Epithelial cell of prostate (primary cell): ENCODE results near the gene INPP4B.

ENCODE experiments used
- DNase-seq: peaks from one replicate; pipeline ENCODE4 v3.0.0-alpha.2; 2011; ENCODE audit warnings: low read depth, low spot score
- H3K27ac ChIP-seq: fragments of 450-650 bp; 2 replicates; pipeline ENCODE4 v1.5.1; 2017; ENCODE audit warnings: mild to moderate bottlenecking

The INPP4B gene

DNA sequence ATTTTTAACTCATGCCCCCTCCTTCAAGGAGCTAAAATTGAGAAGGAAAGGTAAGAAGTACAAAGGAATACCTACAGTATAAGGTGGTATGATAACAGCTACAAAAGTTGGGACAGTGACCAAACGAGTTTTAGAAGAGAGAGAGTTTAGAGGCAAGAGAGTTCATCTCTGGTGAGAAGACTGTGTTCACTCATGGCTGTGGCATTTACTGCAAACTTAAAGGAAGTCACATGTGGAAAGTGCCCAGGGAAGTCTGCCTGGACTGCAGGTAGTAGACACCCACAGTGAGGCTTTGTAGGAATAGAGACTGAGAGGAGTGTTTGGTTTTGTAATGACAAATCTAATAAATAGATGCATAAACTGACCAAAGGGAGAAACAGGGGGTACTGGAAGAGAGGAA, 716.2 kb downstream of the INPP4B start:
- peak; percentile 14 for DNase-seq
- H3K27ac ChIP-seq = peak overlapping the region; percentile 38

DNA sequence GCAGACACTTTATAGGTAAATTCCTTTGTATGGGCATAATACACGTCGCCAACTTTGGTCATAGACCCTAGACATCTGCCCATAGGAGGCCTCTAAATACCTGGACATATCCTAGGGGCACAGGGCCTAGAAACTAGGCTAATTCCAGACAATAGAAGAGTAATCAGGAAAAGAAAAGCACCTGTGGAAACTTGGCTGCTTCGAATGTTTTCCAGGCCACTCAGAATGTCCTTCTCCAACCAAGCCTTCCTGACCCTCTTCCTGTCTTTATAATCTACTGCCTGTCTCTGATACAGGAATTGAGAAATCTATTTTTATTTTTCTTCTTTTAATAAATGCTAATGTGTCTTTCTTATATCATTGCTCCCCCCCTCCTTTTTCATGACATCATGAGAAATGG, 716.6 kb downstream of the INPP4B start:
- no peak for DNase-seq
- peak overlapping the region; percentile 38 for H3K27ac ChIP-seq

DNA sequence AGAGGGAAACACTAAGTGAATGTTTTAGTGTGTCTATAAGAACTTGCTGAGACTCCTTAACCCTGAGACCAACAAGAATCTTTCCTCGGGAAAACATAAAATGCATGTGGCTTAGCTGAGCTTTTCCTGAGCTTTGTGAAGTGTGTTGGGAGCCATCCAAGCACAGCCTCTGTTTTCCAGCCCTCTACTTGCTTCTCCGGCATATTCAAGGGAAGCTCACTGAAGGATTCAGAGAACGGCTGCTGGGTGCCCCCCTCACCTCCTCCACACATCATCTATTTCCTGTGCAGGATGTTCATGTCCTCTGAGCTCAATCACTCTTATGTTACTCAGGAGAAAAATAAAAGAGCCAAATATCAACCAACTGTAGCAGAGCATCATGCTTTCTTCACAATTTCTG, 717.6 kb downstream of the INPP4B start:
- DNase-seq = no peak
- no peak overlapping the region for H3K27ac ChIP-seq

DNA sequence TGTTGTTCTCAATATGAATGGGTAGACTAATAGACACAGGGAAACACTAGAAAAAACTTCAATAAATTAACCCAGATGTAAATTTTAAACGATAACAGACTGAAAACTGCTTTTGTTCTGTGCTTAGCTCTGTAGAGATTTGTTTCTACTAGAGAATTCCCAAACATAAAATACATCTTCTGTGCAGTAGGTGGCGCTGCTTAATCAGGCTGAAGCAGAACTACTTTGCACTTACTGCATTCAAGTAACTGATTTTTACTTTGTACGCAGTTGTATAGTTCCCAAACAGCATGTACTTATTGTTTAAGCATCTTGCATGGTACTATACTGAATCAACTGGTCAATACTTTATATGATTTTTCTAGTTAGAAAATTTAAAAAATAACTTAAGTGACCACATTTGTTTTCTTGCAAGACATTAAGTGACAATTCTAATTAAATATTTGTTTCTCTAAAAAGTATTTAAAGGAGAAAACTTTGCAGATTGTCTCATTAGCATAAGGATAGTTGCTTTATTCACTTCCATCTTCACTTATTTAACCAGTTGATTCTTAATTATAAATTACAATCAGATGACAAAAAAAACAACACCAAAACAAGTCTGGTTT, 719.1 kb downstream of the INPP4B start:
- H3K27ac ChIP-seq = no peak overlapping the region
- DNase-seq = peak; percentile 18

DNA sequence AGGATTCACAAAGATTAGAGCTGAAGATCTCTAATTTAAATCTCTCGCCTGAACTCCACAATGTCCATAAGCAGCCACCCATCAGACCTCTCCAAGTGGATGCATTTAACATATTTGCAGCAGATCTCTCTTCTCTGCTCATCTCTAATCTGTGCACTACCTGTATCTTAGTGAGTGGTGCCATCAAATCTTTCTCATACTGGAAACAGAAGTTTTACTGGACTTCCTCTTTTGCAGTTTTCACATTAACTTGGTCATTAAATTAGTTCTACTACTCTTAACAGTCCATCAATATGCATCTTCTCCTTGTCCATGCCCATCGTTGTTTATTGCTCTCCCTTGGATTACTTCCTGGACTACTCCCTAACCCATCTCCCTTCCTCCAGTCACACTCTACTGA, 721.2 kb downstream of the INPP4B start:
- no peak overlapping the region for H3K27ac ChIP-seq
- no peak for DNase-seq

DNA sequence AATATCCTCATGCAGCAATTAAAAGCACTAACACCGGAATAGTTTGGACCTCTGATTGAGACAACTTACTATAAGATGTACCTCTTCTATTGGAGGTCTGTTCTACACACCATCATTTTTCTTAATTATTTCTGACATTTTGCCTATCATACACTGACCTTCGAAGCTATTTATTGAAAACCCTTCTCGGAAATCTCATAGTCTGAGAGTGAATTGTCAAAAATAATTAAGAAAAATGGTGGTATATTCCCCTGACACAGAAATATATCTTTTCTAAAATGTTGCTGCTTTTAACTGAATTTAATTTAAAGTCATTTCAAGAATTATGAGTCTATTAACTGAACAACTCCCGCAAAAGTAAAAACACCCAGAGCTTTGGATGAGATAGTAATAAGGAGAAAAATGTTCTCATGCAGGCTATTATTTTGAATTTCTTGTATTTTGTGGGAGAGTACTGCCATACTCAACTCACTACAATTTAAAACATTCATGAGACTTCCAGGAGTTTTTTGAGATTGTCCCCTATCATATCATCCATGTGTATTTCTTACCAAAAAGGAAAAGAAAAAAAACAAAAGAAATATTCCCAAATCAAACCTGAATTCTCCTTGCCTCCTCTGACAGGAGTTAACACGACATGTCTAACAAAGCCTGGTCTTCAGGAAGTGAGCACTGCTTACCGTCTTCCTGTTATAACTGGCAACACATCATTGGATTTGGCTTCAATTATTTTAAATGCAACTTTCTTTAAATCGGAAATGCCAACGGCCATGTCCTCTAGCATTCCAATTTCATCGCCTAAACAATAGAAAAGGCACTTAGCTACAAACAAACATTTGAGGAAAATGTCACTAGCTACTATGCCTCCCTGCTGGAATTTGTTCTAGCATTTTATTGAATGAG, 724.4 kb downstream of the INPP4B start:
- H3K27ac ChIP-seq = no peak overlapping the region
- no peak for DNase-seq

DNA sequence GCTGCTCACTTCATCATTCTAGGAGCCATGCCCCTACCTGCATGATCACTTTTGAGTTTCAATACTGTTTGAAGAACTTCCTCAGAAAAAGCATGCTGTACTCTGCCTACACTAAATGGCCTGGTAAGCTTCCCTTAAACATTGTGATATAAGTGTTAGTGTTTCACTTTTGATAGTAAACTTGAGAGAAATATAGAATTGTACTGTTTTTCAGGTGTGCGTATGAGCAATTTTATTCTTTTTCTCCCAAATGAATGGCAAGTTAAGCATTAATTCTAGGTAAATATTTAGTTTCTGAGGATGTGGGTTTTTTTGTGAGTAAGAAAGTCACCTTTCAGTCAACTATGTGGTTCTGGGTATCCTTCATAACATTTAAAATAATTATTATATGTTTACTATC, 725.2 kb downstream of the INPP4B start:
- DNase-seq = no peak
- H3K27ac ChIP-seq = no peak overlapping the region

DNA sequence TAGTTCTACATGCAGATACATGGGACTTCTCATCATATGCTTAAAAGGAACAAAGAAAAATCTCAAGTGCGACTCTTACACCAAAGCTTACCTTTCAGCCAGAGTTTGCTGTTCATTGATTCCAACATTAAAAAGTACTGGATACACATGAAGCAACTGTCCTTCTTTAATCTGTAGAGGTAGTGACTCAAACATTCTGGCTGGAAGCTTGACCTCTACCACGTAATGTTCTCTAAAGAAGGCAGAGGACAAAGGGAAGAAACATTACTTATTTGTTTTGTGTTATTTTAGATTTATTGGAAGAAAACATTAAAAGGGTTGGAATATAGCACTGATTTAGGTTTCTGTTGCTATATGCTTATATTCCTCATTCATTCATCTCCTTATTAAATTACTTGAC, 733.6 kb downstream of the INPP4B start:
- DNase-seq = no peak
- H3K27ac ChIP-seq = no peak overlapping the region

DNA sequence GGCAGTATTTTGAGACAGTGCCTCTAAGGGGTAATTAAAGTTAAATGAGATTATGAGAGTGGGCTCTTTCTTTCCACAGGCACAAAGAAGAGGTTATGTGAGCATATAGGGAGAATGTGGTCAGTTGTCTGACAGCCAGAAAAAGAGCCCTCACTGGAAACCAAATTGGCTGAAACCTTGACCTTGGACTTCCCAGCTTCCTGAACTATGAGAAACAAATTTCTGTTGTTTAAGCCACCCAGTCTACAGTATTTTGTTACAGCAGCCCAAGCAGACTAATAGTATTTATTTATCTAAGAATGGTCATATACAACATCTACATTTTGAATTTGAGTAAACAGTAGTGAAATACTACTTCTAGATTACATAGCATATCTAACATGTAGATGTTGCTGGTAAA, 736.0 kb downstream of the INPP4B start:
- no peak for DNase-seq
- no peak overlapping the region for H3K27ac ChIP-seq

DNA sequence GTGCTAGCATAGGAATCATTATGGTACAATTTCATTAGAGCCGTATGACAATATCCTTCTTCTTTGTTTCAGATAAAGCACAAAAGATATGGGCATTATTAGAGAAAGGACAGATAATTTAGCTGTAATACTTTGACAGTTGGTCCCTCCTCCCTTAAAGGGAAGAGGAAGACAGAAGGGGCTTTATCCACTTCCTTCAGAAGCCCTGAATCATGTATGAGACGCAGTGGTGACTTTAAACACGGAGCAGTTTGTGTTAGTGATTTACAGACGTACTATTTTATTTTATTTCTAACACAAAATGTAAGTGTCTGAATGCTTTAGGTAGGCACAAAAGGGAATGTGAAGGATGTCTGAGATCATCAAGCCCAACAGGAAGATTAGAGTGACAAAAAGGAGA, 742.1 kb downstream of the INPP4B start:
- no peak for DNase-seq
- H3K27ac ChIP-seq = no peak overlapping the region

DNA sequence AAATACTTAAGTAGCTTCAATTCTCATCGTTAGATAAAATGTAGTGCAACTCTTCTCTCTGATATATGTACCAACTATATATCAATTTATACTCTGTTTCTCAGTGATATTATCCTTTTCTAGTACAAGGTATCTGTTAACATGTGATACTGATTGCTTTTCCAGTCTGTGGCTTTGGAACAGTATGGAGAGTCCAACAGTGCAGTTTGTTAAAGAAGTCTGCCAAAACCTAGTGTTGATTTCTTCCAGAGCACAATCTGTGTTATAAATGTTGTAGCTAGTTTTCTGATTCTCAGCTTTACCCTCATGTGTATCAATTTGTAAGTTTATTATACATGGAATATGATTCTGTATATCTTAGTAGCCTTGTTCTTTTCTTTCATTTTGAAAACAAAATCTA, 744.7 kb downstream of the INPP4B start:
- H3K27ac ChIP-seq = no peak overlapping the region
- DNase-seq = no peak

DNA sequence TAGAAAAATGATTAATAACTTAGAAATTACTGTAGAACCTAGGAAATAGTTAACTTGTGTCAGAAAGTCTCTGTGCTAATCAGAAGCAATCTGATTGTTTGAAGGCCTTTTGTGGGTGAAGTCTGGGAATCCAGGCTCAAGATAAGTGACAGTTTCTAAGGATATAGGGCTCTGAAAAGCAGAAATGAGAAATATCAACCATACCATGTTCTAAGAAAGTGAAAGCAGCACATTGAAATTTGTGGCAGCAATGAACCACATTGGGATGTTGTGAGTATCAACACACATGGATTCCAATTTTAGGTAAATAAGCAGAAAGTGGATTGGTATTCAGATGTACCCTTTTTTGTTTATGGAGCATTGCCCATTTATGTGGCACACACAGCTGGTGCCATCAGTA, 745.2 kb downstream of the INPP4B start:
- H3K27ac ChIP-seq = peak overlapping the region; percentile 5
- DNase-seq = no peak

DNA sequence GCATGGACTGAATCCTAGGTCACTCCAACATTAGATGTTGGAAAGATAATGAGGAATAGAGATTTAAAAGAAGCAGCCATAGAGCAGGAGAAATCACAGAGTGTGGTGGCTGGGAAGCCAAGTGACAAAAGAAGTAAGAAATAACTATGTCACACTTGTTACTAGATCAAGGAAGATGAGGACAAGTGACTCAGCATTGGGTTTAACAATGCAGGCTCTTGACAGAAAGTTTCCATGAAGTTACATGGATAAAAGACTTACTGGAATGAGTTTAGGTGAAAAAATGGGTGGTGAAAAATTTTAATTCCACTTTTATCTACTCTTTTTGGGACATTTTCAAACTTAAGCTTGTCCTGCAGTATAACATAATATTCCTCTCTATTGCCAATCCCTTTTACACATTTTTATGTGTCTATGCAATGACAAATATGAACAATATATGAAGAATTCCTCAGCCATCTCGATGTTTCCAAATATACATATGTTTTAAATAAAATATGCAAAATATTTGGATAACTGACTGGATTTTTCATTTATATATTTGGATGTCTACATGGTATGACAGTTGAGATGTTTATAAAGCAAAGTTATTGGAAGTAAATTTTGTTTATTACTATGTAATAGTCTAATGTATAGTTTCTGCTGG, 747.1 kb downstream of the INPP4B start:
- peak overlapping the region; percentile 67 for H3K27ac ChIP-seq
- no peak for DNase-seq

DNA sequence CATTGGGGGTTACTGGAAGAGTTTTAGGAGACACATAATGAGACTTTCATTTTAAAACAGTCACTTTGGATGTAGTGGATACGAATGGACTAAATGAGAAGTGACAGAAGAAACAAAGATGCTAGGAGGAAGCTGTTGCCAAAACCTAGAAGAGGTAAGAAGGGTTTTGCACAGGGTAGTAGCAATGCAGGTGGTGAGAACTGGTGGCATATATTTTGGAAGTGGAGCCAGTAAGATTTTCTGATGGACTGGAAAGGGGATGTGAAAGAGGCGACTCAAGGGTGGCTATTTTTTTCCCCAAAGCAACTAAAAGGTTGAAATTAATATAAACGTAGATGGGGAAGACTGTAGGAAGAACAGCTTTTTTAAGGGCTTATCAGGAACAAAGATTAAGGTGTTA, 747.7 kb downstream of the INPP4B start:
- no peak for DNase-seq
- peak overlapping the region; percentile 67 for H3K27ac ChIP-seq

DNA sequence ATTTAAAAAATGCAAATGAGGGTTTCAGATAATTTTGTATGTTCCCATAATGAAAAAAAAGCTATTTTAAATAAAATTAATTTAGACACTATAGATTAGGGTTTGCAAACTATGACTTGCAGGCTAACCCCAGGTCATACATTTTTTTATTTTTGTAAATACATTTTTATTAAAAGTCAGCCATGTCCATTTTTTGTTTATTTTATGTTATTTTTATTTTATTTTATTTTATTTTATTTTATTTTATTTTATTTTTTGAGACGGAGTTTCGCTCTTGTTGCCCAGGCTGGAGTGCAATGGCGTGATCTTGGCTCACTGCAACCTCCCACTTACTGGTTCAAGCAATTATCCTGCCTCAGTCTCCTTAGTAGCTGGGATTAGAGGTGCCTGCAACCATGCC, 749.1 kb downstream of the INPP4B start:
- peak overlapping the region; percentile 67 for H3K27ac ChIP-seq
- no peak for DNase-seq

DNA sequence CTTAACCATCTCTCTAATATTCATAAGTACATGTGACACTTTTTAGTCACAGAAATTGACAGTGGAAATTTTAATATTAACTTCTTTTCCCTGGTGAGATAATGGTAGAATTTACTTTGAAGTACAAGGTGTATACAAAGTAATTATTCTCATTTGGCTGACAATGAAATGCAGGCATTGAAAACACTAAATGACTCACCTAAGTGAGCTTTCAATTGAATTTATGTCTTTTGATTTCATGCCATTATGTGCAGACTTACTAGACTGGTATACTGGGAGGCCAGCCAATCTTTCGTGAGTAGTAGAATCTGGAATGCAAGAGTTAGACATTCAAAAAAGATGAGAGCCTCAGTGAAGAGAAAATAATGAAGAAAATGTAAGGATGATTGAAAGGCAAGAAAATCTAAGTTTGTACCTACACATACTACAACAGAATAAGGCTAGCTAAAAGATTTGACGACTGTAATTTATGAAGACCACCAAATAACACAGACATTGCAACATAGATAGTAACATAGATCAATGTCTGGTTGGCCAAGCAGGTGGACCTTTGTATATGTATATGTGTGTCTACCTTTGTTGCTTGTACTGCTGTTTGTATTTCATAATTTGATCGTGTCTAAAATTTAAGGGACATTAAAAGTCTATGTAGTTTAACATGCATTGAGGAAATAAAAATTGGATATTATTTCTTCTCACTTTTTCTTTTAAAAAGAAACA, 750.1 kb downstream of the INPP4B start:
- peak overlapping the region; percentile 67 for H3K27ac ChIP-seq
- peak; percentile 81 for DNase-seq

DNA sequence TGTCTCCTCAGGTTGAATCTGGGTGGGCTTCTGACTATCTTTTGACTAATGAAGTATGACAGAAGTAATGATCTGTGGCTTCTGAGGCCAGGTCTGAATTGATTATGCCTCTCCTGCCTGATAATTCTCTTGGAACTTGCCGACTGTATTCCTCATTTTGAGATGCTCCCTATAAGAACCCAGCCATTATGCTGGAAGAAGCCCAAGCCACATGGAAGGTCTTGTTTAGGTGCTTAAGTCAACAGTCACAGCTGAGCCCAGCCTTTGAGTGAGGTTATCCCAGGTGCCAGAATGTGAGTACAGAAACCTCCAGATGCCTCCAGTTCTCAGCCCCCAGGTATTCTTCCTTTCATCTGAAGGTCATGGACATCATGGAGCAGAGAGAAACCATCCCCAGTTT, 753.2 kb downstream of the INPP4B start:
- peak overlapping the region; percentile 87 for H3K27ac ChIP-seq
- DNase-seq = no peak

DNA sequence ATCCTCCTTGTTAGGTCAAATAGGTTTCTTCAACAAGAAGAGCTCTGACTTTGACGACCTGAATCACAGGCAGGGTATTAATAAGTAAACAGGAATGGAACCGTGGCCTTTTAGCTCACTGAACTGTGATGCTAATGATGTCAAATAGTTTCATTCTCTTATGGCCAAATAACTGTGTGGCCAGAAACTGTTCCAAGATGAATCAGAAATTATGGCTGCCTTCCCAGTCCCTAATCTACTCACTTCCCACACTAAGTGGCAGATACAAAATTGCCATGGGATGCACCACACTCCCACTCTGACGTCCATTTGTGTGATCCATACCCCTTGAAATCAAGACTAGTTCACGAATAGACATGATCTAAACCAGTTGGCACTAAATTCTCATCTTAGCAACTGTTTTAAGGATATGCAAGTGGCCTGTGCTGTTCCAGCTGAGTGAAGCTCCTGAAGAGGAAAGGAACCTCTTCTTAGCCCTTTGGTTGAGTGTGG, 754.4 kb downstream of the INPP4B start:
- DNase-seq = peak; percentile 49
- H3K27ac ChIP-seq = peak overlapping the region; percentile 87

DNA sequence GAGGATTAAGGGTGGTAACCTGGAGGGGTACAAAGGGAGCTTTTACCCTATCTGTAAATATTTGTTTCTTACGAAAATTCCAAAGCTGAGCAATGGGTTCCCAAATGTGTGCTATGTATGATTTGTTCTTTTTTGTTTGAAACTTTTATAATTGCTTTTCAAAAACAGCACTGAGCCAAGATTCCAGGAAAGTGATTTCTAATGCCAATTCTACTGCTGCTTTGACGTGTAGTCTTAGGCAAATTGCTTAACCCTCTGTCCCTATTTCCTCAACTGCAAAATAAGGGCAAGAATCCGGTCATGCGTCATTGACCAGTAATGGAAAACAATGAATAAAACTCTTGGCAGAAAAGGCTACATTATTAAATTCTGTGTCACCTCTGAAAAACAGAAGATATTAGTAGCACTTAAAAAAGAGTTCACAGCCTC, 755.0 kb downstream of the INPP4B start:
- peak overlapping the region; percentile 87 for H3K27ac ChIP-seq
- peak; percentile 51 for DNase-seq

DNA sequence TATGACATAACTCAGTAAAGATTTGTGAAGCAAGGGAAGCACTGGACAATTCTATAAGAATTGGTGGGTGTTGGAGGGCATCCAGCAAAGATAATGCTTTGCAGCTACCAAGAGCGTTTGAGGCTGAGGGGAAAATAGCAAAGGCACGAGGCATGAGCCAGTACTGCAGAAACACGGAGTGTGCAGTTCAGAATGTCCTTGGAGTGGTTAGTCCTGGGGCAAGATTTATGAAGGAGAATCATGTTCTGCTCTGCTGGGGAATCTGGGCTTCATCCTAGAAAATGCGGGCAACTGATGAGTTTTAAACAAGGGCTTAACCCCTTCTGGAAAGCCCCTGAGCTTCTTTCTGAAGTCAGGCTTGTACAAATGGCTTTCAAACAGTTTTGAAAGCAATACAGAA, 757.2 kb downstream of the INPP4B start:
- no peak overlapping the region for H3K27ac ChIP-seq
- no peak for DNase-seq
